Measurements from ENCODE around the gene TPK1.
"Not testable (repeated sequence)": the region's sequence is repeated elsewhere in the genome, so short reads cannot be mapped to it uniquely, and the experiment has no call there.

TPK1 gene

DNA sequence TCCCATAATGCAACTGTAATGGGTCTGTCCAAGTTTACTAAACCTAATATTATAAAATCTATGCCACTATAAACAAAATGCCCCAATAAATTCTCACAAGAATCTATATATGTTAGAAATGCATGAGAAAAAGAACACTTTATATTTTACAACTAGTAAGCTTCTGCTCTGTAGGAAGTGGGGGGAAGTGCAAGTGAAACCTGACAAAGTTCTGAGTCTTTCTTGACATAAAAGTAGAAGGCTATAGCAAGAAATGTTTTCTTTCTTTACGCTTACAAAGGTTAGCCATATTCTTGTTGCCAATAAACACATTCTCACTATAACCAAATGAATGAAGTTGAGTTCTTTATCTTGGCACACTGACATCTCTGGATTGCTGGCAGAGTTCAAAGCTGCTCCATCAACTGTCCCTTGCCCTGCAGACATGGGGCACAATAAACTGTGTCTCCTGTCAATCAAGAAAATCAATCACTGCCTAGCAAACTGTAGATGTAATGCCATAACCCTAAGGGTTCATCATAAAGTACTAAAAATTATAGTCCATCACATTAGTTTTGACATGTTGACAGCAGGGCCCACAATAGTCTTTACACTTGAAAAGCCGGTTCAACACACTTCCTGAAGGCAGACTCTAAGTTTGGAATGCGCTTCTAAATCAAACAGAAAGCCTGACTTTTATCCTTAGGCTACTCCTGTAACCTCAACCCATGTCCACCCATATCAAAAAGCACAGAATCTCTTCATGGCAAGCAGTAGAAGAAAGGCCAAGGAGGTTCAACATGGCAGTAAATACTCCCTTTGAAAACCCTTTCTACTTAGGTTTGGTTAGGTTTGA is 58.6 kb downstream of the TPK1 start:
- no peak for DNase-seq (ENCODE audit: low spot score)

DNA sequence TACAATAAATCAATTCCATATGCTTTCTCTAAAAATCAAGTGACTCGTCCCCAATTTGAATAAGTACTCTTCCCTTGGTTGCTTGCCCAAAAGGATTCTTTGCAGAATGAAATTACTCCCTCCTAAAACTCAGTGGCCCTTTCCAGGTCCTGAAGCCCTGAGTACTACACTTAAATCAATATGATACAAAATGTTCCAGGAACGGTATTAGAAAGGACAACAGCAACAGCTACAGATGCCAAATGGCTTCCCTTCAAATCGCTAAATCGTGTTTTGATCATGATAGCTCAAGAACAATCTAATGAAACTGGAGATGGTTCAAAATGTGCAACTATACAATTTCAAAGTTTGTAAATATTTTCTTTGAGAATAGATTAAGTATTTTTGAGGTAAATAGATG is 59.4 kb downstream of the TPK1 start:
- DNase-seq (ENCODE audit: low spot score): no peak

DNA sequence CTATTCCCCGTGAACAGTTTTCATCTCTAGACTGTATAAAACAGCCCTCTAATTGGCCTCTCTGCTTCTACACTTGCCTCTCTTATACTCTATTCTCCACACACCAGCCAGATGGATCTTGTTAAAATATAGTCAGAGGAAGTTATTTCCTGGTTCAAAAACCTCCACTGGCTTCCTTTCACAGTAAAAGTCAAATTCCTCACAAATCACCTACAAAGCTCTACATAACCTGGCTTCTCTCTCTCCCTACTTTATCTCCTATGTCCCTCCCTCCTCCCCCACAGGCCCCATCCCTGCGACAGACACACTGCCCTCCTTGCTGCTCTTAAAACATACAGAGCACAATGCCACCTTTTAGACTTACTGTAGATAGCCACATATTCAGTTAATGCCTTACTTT is 60.1 kb downstream of the TPK1 start:
- DNase-seq (ENCODE audit: low spot score): no peak

DNA sequence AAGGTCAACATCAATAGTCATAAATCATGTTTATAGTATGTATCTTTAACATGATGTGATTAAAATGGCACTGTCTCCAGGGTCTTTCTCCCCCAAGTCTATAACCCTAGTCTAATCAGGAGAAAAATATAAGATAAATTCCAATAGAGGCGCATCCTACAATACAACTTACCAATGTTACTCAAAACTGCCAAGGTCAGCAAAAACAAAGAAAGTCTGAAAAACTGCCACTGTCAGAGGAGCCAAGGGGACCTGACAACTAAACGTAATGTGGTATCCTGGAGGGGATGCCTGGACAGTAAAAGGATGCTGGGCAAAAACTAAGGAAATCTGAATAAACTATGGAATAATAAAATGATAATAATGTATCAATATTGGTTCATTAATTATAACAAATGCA is 63.9 kb downstream of the TPK1 start:
- no peak for DNase-seq (ENCODE audit: low spot score)

DNA sequence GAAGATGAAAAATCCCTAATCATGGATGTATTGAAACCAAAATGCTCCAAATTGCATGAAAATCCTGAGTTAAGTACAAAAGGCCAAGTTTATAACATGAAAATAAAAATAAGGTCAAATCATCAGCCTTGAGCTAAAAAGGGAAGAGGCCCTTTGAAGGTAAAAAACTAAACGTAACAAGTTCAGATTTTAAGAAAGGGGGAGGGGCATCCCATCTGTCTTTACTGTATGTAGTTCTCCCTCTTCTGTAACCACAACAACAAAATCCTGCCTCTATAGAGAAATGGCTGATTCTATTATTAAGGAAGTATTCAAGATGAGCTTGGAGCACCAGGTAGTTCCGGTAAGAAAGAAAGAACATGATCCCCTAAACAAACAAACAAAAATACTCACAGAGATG is 64.7 kb downstream of the TPK1 start:
- no peak for DNase-seq (ENCODE audit: low spot score)

DNA sequence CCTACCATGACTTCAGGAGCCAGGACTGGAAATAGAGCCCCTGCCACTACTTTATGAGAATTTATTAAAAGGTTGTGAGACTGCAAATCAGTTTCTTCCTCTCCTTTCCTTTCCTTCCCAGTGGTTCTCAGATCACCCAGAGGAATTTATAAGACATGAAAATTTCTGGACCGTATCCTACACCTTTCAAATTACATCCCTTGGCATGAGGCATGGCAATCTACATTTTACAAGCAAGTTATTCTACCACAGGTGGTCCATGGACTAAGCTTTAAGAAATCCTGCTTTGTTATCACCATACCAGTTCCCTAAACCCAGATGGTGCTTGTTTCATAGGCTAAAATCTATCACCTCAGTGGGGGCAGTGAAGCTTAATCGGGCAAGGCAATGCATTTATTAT is 66.5 kb downstream of the TPK1 start:
- DNase-seq (ENCODE audit: low spot score): no peak

DNA sequence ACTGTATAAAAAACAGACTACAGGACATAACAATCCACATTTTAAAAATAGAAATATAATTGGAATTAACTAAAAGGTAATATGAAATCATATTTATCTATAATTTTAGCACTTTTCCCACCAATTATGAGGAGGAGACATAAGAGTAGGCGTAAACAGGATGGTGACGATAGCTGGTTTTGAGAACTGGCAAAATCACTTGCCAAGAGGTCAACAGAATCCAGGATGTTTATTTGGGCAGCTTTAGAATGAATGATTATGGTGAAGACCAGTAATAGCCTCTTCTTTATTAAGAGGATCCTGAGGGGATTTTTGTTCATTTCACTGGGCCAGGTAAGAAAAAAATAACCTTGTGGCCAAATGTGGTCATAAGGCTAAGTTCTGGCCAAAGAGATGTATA is 67.2 kb downstream of the TPK1 start:
- DNase-seq (ENCODE audit: low spot score): no peak

- DNase-seq (ENCODE audit: low spot score): no peak
Measured at GRCh38 chr7:144763291-144763690, 72.6 kb downstream of the TPK1 start.

GRCh38 chr7:144762853-144763252 is 73.0 kb downstream of the TPK1 start:
- no peak for DNase-seq (ENCODE audit: low spot score)

DNA sequence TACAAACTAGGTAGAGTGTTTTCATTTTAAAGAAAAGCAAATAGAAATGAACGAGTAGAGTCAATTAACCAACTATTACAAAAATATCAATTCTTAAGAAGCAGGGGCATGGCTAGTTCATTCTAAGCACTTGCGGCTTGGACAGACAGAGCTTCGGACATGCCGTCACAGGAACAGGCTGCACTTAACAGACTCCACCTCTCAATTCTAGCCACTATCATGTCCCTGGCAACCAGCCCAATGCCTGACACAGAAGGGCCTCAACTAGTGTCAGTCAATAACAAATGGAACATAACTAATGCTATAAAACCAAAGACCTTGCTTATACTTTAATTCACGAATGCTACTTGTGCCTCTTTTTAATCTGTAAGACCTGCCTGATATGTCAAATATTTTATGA is 74.4 kb downstream of the TPK1 start:
- no peak for DNase-seq (ENCODE audit: low spot score)

- no peak for DNase-seq (ENCODE audit: low spot score)
Measured at GRCh38 chr7:144759653-144760052, 76.2 kb downstream of the TPK1 start.

- no peak for DNase-seq (ENCODE audit: low spot score)
Measured at GRCh38 chr7:144747936-144748335, 87.9 kb downstream of the TPK1 start.

DNA sequence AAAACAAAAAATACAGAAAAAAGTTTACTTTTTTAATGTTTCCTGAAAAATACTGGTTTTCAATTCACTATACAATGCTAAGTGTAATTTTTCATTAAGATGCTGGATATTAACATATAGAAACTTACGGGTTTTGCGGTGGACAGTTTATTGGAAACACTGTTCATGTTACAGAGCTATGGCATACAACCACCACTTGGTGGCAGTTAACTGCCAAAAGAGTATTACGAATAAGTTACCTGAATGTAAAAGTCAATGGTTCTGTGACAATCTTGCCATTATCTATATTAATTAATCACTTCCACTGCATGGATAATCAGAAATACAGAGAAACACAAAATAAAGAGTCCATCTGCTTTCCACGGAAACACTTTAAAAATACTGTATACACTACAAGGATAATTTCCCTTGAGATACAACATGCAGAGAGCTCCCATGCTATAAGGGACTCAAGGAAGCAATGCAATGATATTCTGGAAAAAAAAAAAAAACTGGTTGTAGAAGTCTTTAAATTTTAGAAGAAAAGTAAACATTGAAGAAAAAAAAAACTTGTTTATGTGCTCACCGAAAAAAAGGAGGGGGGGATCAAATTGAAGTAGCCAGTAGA is 97.0 kb downstream of the TPK1 start:
- peak; percentile 17 for DNase-seq (ENCODE audit: low spot score)

GRCh38 chr7:144738146-144738545 is 97.7 kb downstream of the TPK1 start:
- no peak for DNase-seq (ENCODE audit: low spot score)

GRCh38 chr7:144736880-144737493 is 98.9 kb downstream of the TPK1 start:
- no peak for DNase-seq (ENCODE audit: low spot score)

DNA sequence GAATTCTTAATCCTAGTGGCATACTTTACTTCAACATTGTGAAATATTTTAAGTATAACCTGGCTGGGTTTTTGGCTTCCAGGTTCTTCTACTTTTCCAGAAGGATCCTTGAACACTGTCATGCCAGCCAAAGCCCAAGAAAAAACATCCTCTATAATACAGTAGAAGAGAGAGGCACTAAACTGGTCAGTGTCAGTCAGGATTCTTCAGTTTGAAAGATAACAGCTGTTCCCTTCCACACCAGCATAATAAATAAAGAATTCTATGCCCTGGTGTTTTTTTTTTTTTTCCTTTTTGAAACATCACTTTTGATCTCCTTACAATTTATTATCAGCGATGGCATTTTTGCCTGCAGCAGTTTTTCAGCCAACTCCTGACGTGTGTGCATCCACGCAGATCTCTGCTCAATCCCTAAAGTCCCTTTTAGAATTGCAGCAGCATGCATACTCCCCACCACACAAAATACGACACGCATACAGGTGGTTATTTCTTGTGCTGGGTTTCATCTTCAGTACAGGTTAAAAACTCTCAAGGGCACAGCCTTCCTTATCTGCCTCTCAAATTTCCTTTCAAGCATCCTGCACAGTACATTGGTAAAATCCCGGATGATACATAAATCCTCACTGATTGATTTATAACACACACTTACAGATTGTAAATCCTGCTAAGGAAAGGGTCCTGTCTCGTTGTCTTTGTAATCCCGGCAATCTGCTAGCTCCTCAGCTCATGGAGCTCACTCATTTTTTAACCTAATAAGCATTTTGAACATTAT is 100.2 kb downstream of the TPK1 start:
- DNase-seq (ENCODE audit: low spot score): no peak

DNA sequence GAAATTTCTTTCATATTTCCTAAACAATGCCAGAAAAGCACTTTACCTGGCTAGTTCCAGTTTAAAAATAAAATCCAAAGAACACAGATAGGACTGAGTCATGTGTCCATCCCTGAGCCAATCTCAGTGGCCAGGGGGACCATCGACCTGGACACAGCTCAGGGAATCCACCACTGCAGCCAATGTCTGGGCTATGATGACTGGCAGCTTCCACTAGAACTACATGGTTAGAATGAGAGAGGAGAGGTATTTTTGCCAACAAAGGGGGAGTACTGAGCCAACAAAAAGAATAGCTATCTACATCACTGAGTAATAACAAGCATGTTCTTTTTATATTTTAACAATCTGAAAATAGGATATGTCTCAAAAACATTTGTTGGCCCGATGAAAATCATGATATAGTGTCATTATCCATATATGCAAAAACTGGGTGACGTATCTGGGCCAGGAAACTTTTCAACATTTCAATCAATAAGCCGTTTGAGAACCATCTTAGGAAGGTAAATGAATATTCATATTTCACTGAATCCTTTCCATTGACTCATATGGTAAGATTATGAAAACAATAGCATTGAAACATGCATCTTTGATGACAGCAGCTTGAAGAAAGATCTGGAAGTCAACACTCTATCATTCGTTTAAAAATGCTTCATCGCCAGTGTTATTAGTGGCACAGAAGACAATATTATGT is 104.0 kb downstream of the TPK1 start:
- no peak for DNase-seq (ENCODE audit: low spot score)

DNA sequence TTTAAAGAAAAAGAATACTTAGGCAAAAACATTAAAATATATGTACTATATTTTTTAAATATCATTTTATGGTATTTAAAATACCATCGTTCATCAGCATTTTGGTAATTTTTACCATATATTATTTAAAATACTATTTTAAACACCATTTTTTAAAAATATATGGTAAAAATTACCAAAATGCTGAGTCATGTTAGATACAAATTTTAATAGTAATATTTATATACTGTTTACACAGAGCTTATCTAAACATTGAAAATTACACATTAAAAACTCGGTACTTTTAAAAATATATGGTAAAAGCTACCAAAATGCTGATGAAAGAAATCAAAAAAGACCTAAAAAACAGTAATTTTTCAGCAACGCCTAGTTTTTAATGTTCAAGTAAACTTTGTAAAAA is 105.6 kb downstream of the TPK1 start:
- DNase-seq (ENCODE audit: low spot score): no peak

- no peak for DNase-seq (ENCODE audit: low spot score)
Measured at GRCh38 chr7:144729226-144729625, 106.6 kb downstream of the TPK1 start.

DNA sequence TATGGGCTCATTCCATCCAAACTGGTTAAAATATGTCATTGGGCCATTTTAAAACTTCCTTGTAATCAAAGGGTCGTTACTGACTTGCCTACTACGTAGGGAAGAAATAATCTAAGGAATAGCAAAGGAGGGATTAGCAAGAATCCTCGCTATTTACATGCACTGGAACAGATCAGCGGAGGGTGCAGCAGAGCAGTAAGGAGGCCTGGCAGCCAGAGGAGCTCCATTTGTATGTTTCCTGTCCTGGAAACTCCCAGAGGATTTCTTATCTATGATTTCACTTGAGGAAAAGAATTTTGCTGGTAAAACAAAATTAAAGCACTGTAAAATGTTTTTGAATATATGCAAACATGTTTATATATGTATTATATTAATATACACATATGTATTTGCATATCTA is 107.3 kb downstream of the TPK1 start:
- DNase-seq (ENCODE audit: low spot score): no peak

DNA sequence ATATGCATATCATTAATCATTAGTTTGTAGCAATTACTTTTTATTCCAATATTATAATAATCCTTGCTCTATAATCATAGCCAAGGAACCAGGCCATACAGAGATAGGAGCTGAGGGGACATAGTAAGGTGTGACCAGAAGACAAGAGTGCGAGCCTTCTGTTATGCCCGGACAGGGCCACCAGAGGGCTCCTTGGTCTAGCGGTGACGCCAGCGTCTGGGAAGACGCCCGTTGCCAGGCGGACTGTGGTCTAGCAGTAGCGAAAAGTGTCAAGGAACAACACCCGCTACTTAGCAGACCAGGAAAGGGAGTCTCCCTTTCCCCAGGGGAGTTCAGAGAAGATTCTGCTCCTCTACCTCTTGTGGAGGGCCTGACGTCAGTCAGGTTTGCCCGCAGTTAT is 109.0 kb downstream of the TPK1 start:
- not testable (repeated sequence) for DNase-seq (ENCODE audit: low spot score)

DNA sequence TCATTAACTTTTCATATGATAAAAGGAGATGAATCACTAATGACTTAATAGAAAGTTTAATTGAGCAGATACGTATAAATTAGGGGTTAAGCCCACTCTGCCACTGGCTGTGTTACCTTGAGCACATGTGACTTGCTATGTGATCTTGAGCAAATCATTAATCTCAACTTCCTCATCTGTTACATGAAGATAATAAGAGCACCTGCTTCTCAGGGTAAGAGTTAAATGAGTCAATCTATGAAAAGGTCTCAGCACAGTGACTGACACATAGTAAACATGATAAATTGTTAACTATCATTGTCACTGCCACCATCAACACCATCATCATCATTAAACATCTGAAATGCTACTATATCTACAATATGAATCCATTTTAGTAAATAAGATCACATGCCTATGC is 110.8 kb downstream of the TPK1 start:
- DNase-seq (ENCODE audit: low spot score): no peak

Data from COLO829 (cell line).